B cell (primary cell): ENCODE data around the gene ERBB4. TPM values are rescaled to one million over a fixed set of nuclear protein-coding genes. Genes with fewer than 3 reads are reported as not detected.

ENCODE experiments used
- ATAC-seq: fragments of 200-7000 bp; cut with Tn5 transposase; one replicate; pipeline ENCODE4 v1.10.0; 2021; ENCODE audit warnings: low read depth, mild to moderate bottlenecking, moderate number of reproducible peaks, moderate library complexity
- CTCF ChIA-PET: fragments of 350-600 bp; sonication (Branson Sonifier 250); formaldehyde crosslinking; loops from one replicate; lab custom pipeline; 2021; ENCODE audit warnings: antibody characterized with exemption, inconsistent platforms; lab: Charles Lee
- POLR2A ChIA-PET: fragments of 350-600 bp; sonication (Branson Sonifier 250); formaldehyde crosslinking; loops from one replicate; lab custom pipeline; 2021; ENCODE audit warnings: antibody characterized with exemption; lab: Charles Lee
- DNase-seq: peaks from one replicate; pipeline ENCODE4 v3.0.0; 2013
- H2AFZ ChIP-seq: 2 replicates; pipeline ENCODE4 v1.6.1; 2012; ENCODE audit warnings: mild to moderate bottlenecking, low read depth, low read length; ENCODE audit not compliant: insufficient read depth, poor library complexity, severe bottlenecking
- H3K27ac ChIP-seq, 2 donors: 1 replicate in 1 of 2; 2 replicates in 1 of 2; pipeline ENCODE4 v1.5.1; 2012 to 2013; ENCODE audit warnings: low read length in 2 of 2, mild to moderate bottlenecking in 2 of 2, moderate library complexity in 1 of 2
- H3K27me3 ChIP-seq, 4 experiments: fragments of 200-600 bp in 1 of 4; sonication (generic) in 1 of 4; replicated peaks in 1 of 4; 1 replicate in 2 of 4; 2 replicates in 2 of 4; pipeline versions ENCODE4 v1.6.1 to v1.7.0; 2013 to 2016; ENCODE audit warnings: low read length in 3 of 4, mild to moderate bottlenecking in 2 of 4, mixed read lengths in 1 of 4, moderate library complexity in 1 of 4; ENCODE audit not compliant: insufficient read depth in 4 of 4, control insufficient read depth in 3 of 4; ENCODE audit errors: control extremely low read depth in 1 of 4
- H3K36me3 ChIP-seq, 2 experiments: replicated peaks in 1 of 2; 1 replicate in 1 of 2; 2 replicates in 1 of 2; pipeline versions ENCODE4 v1.6.1 to v1.7.1; 2013; ENCODE audit warnings: low read length in 1 of 2; ENCODE audit not compliant: insufficient read depth in 2 of 2, control insufficient read depth in 1 of 2; ENCODE audit errors: control extremely low read depth in 1 of 2, extremely low read depth in 1 of 2
- H3K4me1 ChIP-seq, 2 donors: fragments of 200-600 bp in 1 of 2; sonication (generic) in 1 of 2; 1 replicate in 1 of 2; 2 replicates in 1 of 2; pipeline versions ENCODE4 v1.5.1 to v1.6.1; 2013 to 2017; ENCODE audit warnings: low read length in 2 of 2; ENCODE audit not compliant: control insufficient read depth in 2 of 2, insufficient read depth in 2 of 2
- H3K4me2 ChIP-seq: replicated peaks from 2 replicates; pipeline ENCODE3; 2012; ENCODE audit warnings: mild to moderate bottlenecking, low read depth, low read length; ENCODE audit not compliant: poor library complexity, severe bottlenecking
- H3K4me3 ChIP-seq, 5 experiments: fragments of 200-600 bp in 1 of 5; sonication (generic) in 1 of 5; 1 replicate in 3 of 5; 2 replicates in 2 of 5; pipeline versions ENCODE4 v1.5.1 to v1.7.0; 2011 to 2016; ENCODE audit warnings: low read length in 4 of 5, mild to moderate bottlenecking in 4 of 5, low read depth in 2 of 5, control low read depth in 1 of 5, moderate library complexity in 1 of 5; ENCODE audit not compliant: insufficient read depth in 1 of 5; ENCODE audit errors: control extremely low read depth in 1 of 5, extremely low read depth in 1 of 5
- H3K79me2 ChIP-seq: fragments of 200-600 bp; sonication (generic); one replicate; pipeline ENCODE4 v1.6.0; 2016; ENCODE audit warnings: low read length; ENCODE audit not compliant: control insufficient read depth, insufficient read depth
- H3K9ac ChIP-seq: fragments of 200-600 bp; sonication (generic); 2 replicates; pipeline ENCODE4 v1.6.1; 2017; ENCODE audit warnings: mild to moderate bottlenecking, low read length, moderate library complexity
- H3K9me3 ChIP-seq, 3 donors: one replicate each; pipeline versions ENCODE4 v1.6.1 to v1.7.1; 2013; ENCODE audit warnings: low read length in 2 of 3; ENCODE audit not compliant: control insufficient read depth in 2 of 3, insufficient read depth in 1 of 3; ENCODE audit errors: control extremely low read depth in 1 of 3
- H4K20me1 ChIP-seq: 2 replicates; pipeline ENCODE4 v1.6.0; 2012; ENCODE audit warnings: mild to moderate bottlenecking, low read length; ENCODE audit not compliant: insufficient read depth, control insufficient read depth, poor library complexity, severe bottlenecking
- H3K27ac Mint-ChIP-seq: one replicate; pipeline ENCODE4 v1.8.0; 2021; ENCODE audit warnings: mixed read lengths
- H3K27me3 Mint-ChIP-seq: one replicate; pipeline ENCODE4 v1.8.0; 2021; ENCODE audit warnings: mixed read lengths
- H3K4me1 Mint-ChIP-seq: one replicate; pipeline ENCODE4 v1.8.0; 2021; ENCODE audit warnings: mixed read lengths
- H3K4me3 Mint-ChIP-seq: one replicate; pipeline ENCODE4 v1.8.0; 2021; ENCODE audit warnings: mixed read lengths
- H3K9me3 Mint-ChIP-seq: one replicate; pipeline ENCODE4 v1.8.0; 2022; ENCODE audit warnings: mixed read lengths; ENCODE audit not compliant: insufficient read depth
- CTCF ChIP-seq: fragments of 200-600 bp; IDR thresholded peaks from one replicate; pipeline ENCODE4 v1.8.0; 2022; ENCODE audit warnings: antibody characterized with exemption, mild to moderate bottlenecking
- EZH2 ChIP-seq: IDR thresholded peaks from 2 replicates; pipeline ENCODE4 v1.6.1; 2012; ENCODE audit warnings: borderline replicate concordance, low read depth, mild to moderate bottlenecking, moderate library complexity, low read length; ENCODE audit not compliant: insufficient read depth, poor library complexity, severe bottlenecking
- WGBS: methylation state at CpG from one replicate; pipeline ENCODE4 v1.1.5; 2013; ENCODE audit warnings: missing lambda C conversion rate; ENCODE audit not compliant: insufficient coverage; 5-methylcytosine and 5-hydroxymethylcytosine counted together
- intact Hi-C: fragments of 100-400 bp; cut with micrococcal nuclease; formaldehyde crosslinking; loops from one replicate; pipeline ENCODE4 v1.10.0; 2022
- polyA plus RNA-seq: library from polyadenylated mRNA; depleted of rRNA; stranded (reverse); fragments of >200 nt; gene quantifications from 2 replicates; pipeline ENCODE4 v1.2.3, GENCODE V29; 2012
- total RNA-seq, 2 donors: library from RNA; stranded (reverse); fragments of 120-200 nt in 1 of 2; gene quantifications; 1 replicate in 1 of 2; 2 replicates in 1 of 2; pipeline versions ENCODE4 v1.2.3 to v1.2.4, GENCODE V29; 2013 to 2022

Gene ERBB4
- total and polyA plus RNA-seq, 2 donors (not counting 1 experiment from before 2014, with no cell fraction given), result not detected

GRCh38 chr2:212227755-212228154 is 310.8 kb downstream of the ERBB4 start:
- ATAC-seq (no peak), DNase-seq (no peak)
- no peak overlapping the region for H3K9ac ChIP-seq
- intact Hi-C loops, result no loop called here
- no peak for TF ChIP-seq EZH2
- TF ChIP-seq CTCF, result no peak
- no peaks in the 10 kb centered on the region for H3K4me1 ChIP-seq
- CTCF ChIA-PET, result no interaction called here
- Mint-ChIP-seq H3K27me3 (no peaks in the 10 kb centered on the region), H3K4me3 (no peak overlapping the region), H3K27ac (no peak overlapping the region), H3K4me1 (no peaks in the 10 kb centered on the region), H3K9me3 (no peaks in the 10 kb centered on the region)
- no peak overlapping the region for H3K27ac ChIP-seq
- WGBS, result no CpG with 5 or more reads among the region's 4 CpGs
- no peaks in the 10 kb centered on the region for H3K36me3 ChIP-seq
- POLR2A ChIA-PET, result no interaction called here
- H3K4me2 ChIP-seq, result no peak overlapping the region
- no peaks in the 10 kb centered on the region for H3K9me3 ChIP-seq
- H3K4me3 ChIP-seq, result no peak overlapping the region
- no peaks in the 10 kb centered on the region for H3K79me2 ChIP-seq
- H2AFZ ChIP-seq, result no peak overlapping the region
- H3K27me3 ChIP-seq, result no peaks in the 10 kb centered on the region
- no peaks in the 10 kb centered on the region for H4K20me1 ChIP-seq

GRCh38 chr2:212226114-212226513 is 312.5 kb downstream of the ERBB4 start:
- ChIA-PET CTCF (no interaction called here), POLR2A (no interaction called here)
- H3K27ac ChIP-seq, result no peak overlapping the region
- Mint-ChIP-seq H3K27ac (no peak overlapping the region), H3K9me3 (no peaks in the 10 kb centered on the region), H3K4me1 (no peaks in the 10 kb centered on the region), H3K27me3 (no peaks in the 10 kb centered on the region), H3K4me3 (no peak overlapping the region)
- no peak overlapping the region for H3K9ac ChIP-seq
- ATAC-seq (no peak), DNase-seq (no peak)
- no peak overlapping the region for H3K4me2 ChIP-seq
- H3K27me3 ChIP-seq, result no peaks in the 10 kb centered on the region
- no peaks in the 10 kb centered on the region for H4K20me1 ChIP-seq
- H3K36me3 ChIP-seq, result no peaks in the 10 kb centered on the region
- no peak for TF ChIP-seq CTCF
- TF ChIP-seq EZH2, result no peak
- intact Hi-C loops, result no loop called here
- H3K79me2 ChIP-seq, result no peaks in the 10 kb centered on the region
- H3K4me3 ChIP-seq, result no peak overlapping the region
- 83% methylated on average over 1 of the region's 1 CpG for WGBS
- H3K9me3 ChIP-seq, result no peaks in the 10 kb centered on the region
- H3K4me1 ChIP-seq, result no peaks in the 10 kb centered on the region
- no peak overlapping the region for H2AFZ ChIP-seq
